H9 (cell line): ENCODE data around the gene PC. TPM values are rescaled to one million over a fixed set of nuclear protein-coding genes. Genes with fewer than 3 reads are reported as not detected.

Source experiments
- DNase-seq: peaks from one replicate; pipeline ENCODE4 v3.0.0-alpha.2; 2017
- H2AFZ ChIP-seq: one replicate; pipeline ENCODE4 v1.6.1; 2013; ENCODE audit warnings: mild to moderate bottlenecking, low read length, control low read depth, moderate library complexity
- H2AK5ac ChIP-seq: 2 replicates; pipeline ENCODE4 v1.6.1; 2013; ENCODE audit warnings: low read length, control low read depth, mixed read lengths; ENCODE audit not compliant: insufficient read length
- H2BK120ac ChIP-seq: one replicate; pipeline ENCODE4 v1.6.1; 2013; ENCODE audit warnings: low read depth, mild to moderate bottlenecking, low read length, control low read depth, inconsistent platforms; ENCODE audit not compliant: poor library complexity, severe bottlenecking
- H2BK12ac ChIP-seq: 2 replicates; pipeline ENCODE4 v1.6.1; 2013; ENCODE audit warnings: low read length, control low read depth, mixed read lengths, low read depth; ENCODE audit not compliant: insufficient read length
- H2BK15ac ChIP-seq: 2 replicates; pipeline ENCODE4 v1.6.1; 2013; ENCODE audit warnings: low read depth, low read length, control low read depth
- H2BK20ac ChIP-seq: one replicate; pipeline ENCODE4 v1.6.1; 2013; ENCODE audit warnings: low read depth, mild to moderate bottlenecking, low read length, control low read depth, inconsistent platforms; ENCODE audit not compliant: poor library complexity, severe bottlenecking
- H2BK5ac ChIP-seq: 2 replicates; pipeline ENCODE4 v1.6.1; 2013; ENCODE audit warnings: low read length, control low read depth, mixed read lengths; ENCODE audit not compliant: insufficient read length
- H3K14ac ChIP-seq: 2 replicates; pipeline ENCODE4 v1.6.1; 2013; ENCODE audit warnings: low read length, control low read depth; ENCODE audit not compliant: insufficient read depth
- H3K18ac ChIP-seq: 2 replicates; pipeline ENCODE4 v1.6.1; 2013; ENCODE audit warnings: low read depth, mild to moderate bottlenecking, mixed read lengths, low read length, control low read depth; ENCODE audit not compliant: insufficient read length
- H3K23ac ChIP-seq: 2 replicates; pipeline ENCODE4 v1.6.1; 2013; ENCODE audit warnings: low read length, control low read depth, mixed read lengths, low read depth; ENCODE audit not compliant: insufficient read length
- H3K23me2 ChIP-seq: 2 replicates; pipeline ENCODE4 v1.6.1; 2013; ENCODE audit warnings: low read depth, mild to moderate bottlenecking, mixed read lengths, low read length, control low read depth; ENCODE audit not compliant: insufficient read length, poor library complexity, severe bottlenecking
- H3K27ac ChIP-seq: 2 replicates; pipeline ENCODE4 v1.5.1; 2013; ENCODE audit warnings: low read length, control low read depth, mixed read lengths, low read depth; ENCODE audit not compliant: insufficient read length
- H3K27me3 ChIP-seq: 2 replicates; pipeline ENCODE4 v1.6.1; 2013; ENCODE audit warnings: low read length, control low read depth, inconsistent platforms; ENCODE audit not compliant: insufficient read depth
- H3K4ac ChIP-seq: 2 replicates; pipeline ENCODE4 v1.6.1; 2013; ENCODE audit warnings: low read depth, mild to moderate bottlenecking, control low read depth, inconsistent platforms, low read length, moderate library complexity
- H3K4me1 ChIP-seq: 2 replicates; pipeline ENCODE4 v1.6.1; 2013; ENCODE audit warnings: low read length, control low read depth, inconsistent platforms; ENCODE audit not compliant: insufficient read depth
- H3K4me2 ChIP-seq: 2 replicates; pipeline ENCODE4 v1.6.1; 2013; ENCODE audit warnings: low read length, control low read depth, mixed read lengths; ENCODE audit not compliant: insufficient read length, insufficient read depth
- H3K56ac ChIP-seq: 2 replicates; pipeline ENCODE4 v1.6.1; 2013; ENCODE audit warnings: low read depth, mild to moderate bottlenecking, mixed read lengths, low read length, control low read depth; ENCODE audit not compliant: insufficient read length
- H3K79me1 ChIP-seq: 2 replicates; pipeline ENCODE4 v1.6.1; 2013; ENCODE audit warnings: low read depth, mild to moderate bottlenecking, moderate library complexity, low read length, control low read depth, inconsistent platforms; ENCODE audit not compliant: insufficient read depth, poor library complexity, severe bottlenecking
- H3K79me2 ChIP-seq: 2 replicates; pipeline ENCODE4 v1.6.1; 2013; ENCODE audit warnings: low read length, control low read depth, inconsistent platforms; ENCODE audit not compliant: insufficient read depth
- H3K9ac ChIP-seq: 2 replicates; pipeline ENCODE4 v1.6.1; 2013; ENCODE audit warnings: low read length, control low read depth, mixed read lengths; ENCODE audit not compliant: insufficient read length; ENCODE audit errors: extremely low read depth
- H3K9me3 ChIP-seq: one replicate; pipeline ENCODE4 v1.6.1; 2013; ENCODE audit warnings: low read depth, low read length, inconsistent platforms; ENCODE audit not compliant: control insufficient read depth
- H3T11ph ChIP-seq: one replicate; pipeline ENCODE4 v1.6.1; 2013; ENCODE audit warnings: mild to moderate bottlenecking, low read length, control low read depth, inconsistent platforms
- H4K20me1 ChIP-seq: one replicate; pipeline ENCODE4 v1.6.1; 2013; ENCODE audit not compliant: control insufficient read depth, insufficient read length, insufficient read depth
- H4K5ac ChIP-seq: 2 replicates; pipeline ENCODE4 v1.6.1; 2013; ENCODE audit warnings: low read depth, mild to moderate bottlenecking, mixed read lengths, low read length, control low read depth; ENCODE audit not compliant: insufficient read length
- H4K8ac ChIP-seq: replicated peaks from 2 replicates; pipeline ENCODE4 v1.6.1; 2013; ENCODE audit warnings: low read length, control low read depth, mixed read lengths, low read depth; ENCODE audit not compliant: insufficient read length
- H4K91ac ChIP-seq: 2 replicates; pipeline ENCODE4 v1.6.1; 2013; ENCODE audit warnings: low read depth, mild to moderate bottlenecking, moderate library complexity, mixed read lengths, low read length, control low read depth; ENCODE audit not compliant: insufficient read length
- H3K27ac Mint-ChIP-seq, 3 experiments: 2 replicates in 2 of 3; 3 replicates in 1 of 3; pipeline ENCODE4 v1.8.0; 2020 to 2021; ENCODE audit warnings: mixed read lengths in 3 of 3, mild to moderate bottlenecking in 1 of 3, moderate library complexity in 1 of 3
- H3K27me3 Mint-ChIP-seq: 2 replicates; pipeline ENCODE4 v1.8.0; 2021; ENCODE audit warnings: low read depth, mild to moderate bottlenecking, moderate library complexity, mixed read lengths
- H3K36me3 Mint-ChIP-seq, 3 experiments: 2 replicates in 2 of 3; 3 replicates in 1 of 3; pipeline ENCODE4 v1.8.0; 2020 to 2021; ENCODE audit warnings: low read depth in 3 of 3, mixed read lengths in 3 of 3; ENCODE audit not compliant: insufficient read depth in 1 of 3
- H3K4me1 Mint-ChIP-seq, 2 experiments: 2 replicates each; pipeline ENCODE4 v1.8.0; 2020; ENCODE audit warnings: mixed read lengths in 2 of 2
- H3K4me3 Mint-ChIP-seq, 2 experiments: 2 replicates in 1 of 2; 3 replicates in 1 of 2; pipeline ENCODE4 v1.8.0; 2020 to 2021; ENCODE audit warnings: mild to moderate bottlenecking in 2 of 2, mixed read lengths in 2 of 2, moderate library complexity in 1 of 2
- H3K9me3 Mint-ChIP-seq, 2 experiments: 2 replicates in 1 of 2; 3 replicates in 1 of 2; pipeline ENCODE4 v1.8.0; 2020; ENCODE audit warnings: mild to moderate bottlenecking in 2 of 2, mixed read lengths in 2 of 2, moderate library complexity in 1 of 2
- WGBS: extraction: QIAGEN DNeasy Blood & Tissue Kit; methylation state at CpG from one replicate; pipeline ENCODE4 v1.1.7; 2013; ENCODE audit warnings: missing lambda C conversion rate, low lambda C conversion rate, mixed read lengths; ENCODE audit not compliant: insufficient read length; ENCODE audit errors: extremely low coverage; 5-methylcytosine and 5-hydroxymethylcytosine counted together
- total RNA-seq: library from RNA; stranded (reverse); gene quantifications from 2 replicates; pipeline ENCODE4 v1.2.1, GENCODE V29; 2021
- TF ChIP-seq, protein P1 (sequence below): fragments of 200-600 bp; sonication (generic); conservative IDR thresholded peaks from 3 replicates; pipeline ENCODE4 v1.8.0; 2021; ENCODE audit warnings: antibody characterized with exemption, mild to moderate bottlenecking

Gene PC
- total RNA-seq, 1 experiment from 2014 or later = 32.6 TPM

DNA sequence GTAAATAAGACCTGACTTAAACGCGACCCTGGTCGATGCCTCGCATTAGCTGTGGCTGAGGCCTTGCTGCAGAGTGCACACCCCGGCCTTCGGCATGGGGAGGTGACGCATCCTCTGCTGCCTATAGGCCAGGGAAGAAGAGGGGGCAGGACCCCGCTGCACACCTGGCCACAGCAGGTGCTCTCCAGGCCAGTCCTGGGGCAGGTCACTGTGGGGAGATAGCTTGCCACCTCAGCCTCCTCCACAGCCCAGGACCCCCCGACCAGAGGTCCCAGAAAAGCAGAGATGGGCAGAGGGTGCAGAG is 88.7 kb downstream of the PC start:
- Mint-ChIP-seq H3K4me3 (no peak overlapping the region), H3K27me3 (no peaks in the 10 kb centered on the region), H3K4me1 (peaks cover 11 to 20% of the 10 kb centered on the region in 2 experiments), H3K27ac (peak overlapping the region; percentile 55 to 77 (median 67); a peak in 4 of 7 replicates), H3K9me3 (no peaks in the 10 kb centered on the region), H3K36me3 (peaks cover 0 to 11% (median 3%) of the 10 kb centered on the region in 3 experiments; a peak in 4 of 7 replicates)
- Histone ChIP-seq H3K23ac (no peak overlapping the region), H3K79me1 (no peaks in the 10 kb centered on the region), H3K23me2 (no peaks in the 10 kb centered on the region), H2BK120ac (no peak overlapping the region), H4K8ac (no peak overlapping the region), H3K9me3 (no peaks in the 10 kb centered on the region), H3K56ac (no peak overlapping the region), H2BK5ac (no peak overlapping the region), H3K9ac (no peak overlapping the region), H4K91ac (no peak overlapping the region), H3K14ac (no peak overlapping the region), H4K20me1 (no peaks in the 10 kb centered on the region), H2AK5ac (no peak overlapping the region), H3K4me1 (no peaks in the 10 kb centered on the region), H3K27ac (no peak overlapping the region), H3K79me2 (no peaks in the 10 kb centered on the region), H2AFZ (no peak overlapping the region), H3T11ph (no peak overlapping the region), H2BK15ac (no peak overlapping the region), H4K5ac (no peak overlapping the region), H3K27me3 (no peaks in the 10 kb centered on the region), H2BK20ac (no peak overlapping the region), H2BK12ac (no peak overlapping the region), H3K18ac (no peak overlapping the region), H3K4ac (no peak overlapping the region), H3K4me2 (no peak overlapping the region)
- WGBS = no CpG with 5 or more reads among the region's 9 CpGs
- no peak for DNase-seq
- TF ChIP-seq, protein P1, sequence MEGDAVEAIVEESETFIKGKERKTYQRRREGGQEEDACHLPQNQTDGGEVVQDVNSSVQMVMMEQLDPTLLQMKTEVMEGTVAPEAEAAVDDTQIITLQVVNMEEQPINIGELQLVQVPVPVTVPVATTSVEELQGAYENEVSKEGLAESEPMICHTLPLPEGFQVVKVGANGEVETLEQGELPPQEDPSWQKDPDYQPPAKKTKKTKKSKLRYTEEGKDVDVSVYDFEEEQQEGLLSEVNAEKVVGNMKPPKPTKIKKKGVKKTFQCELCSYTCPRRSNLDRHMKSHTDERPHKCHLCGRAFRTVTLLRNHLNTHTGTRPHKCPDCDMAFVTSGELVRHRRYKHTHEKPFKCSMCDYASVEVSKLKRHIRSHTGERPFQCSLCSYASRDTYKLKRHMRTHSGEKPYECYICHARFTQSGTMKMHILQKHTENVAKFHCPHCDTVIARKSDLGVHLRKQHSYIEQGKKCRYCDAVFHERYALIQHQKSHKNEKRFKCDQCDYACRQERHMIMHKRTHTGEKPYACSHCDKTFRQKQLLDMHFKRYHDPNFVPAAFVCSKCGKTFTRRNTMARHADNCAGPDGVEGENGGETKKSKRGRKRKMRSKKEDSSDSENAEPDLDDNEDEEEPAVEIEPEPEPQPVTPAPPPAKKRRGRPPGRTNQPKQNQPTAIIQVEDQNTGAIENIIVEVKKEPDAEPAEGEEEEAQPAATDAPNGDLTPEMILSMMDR = no peak
